ENCODE results near the gene GSDMA.

GSDMA gene

DNA sequence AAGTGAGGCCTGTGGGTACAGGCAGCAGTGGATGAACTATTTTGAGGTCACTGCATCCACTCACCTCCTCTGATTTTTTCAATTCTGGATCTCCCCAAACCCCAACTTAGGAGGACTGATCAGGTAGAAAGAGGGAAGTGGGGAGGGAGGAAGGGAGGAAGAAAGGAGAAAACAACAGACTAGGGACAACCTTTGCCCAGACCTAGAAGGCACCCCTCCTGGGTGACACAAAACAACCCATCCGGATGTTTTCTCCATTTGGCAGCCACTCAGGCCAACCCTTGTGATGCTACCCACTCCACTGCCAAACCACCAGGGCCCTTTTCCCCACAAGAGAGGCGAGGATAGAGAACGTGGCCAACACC is 38.1 kb upstream of the GSDMA start:
- Histone ChIP-seq H3K27ac (ENCODE audit: low read depth, low read length) (peak overlapping the region; percentile 29; the same call in 1 of the 2 replicates), H3K4me1 (ENCODE audit: control insufficient read depth, insufficient read depth, low read length, unreplicated experiment) (peaks cover 48% of the 10 kb centered on the region), H3K79me2 (ENCODE audit: control insufficient read depth, insufficient read depth, low read length, unreplicated experiment) (peaks cover 36% of the 10 kb centered on the region), H2AFZ (ENCODE audit: low read length, unreplicated experiment) (no peak overlapping the region), H3K4me3 (ENCODE audit: low read depth, low read length) (no peak overlapping the region), H3K27me3 (ENCODE audit: insufficient read depth, low read length) (no peaks in the 10 kb centered on the region), H3K36me3 (ENCODE audit: insufficient read depth, low read length) (peaks cover 20% of the 10 kb centered on the region; the same call in 1 of the 2 replicates)

GRCh38 chr17:39925282-39926134 is 37.3 kb upstream of the GSDMA start:
- Histone ChIP-seq H3K4me3 (ENCODE audit: low read depth, low read length) (peak overlapping the region; percentile 86; the same call in 1 of the 2 replicates), H3K4me1 (ENCODE audit: control insufficient read depth, insufficient read depth, low read length, unreplicated experiment) (peaks cover 52% of the 10 kb centered on the region), H2AFZ (ENCODE audit: low read length, unreplicated experiment) (no peak overlapping the region), H3K27me3 (ENCODE audit: insufficient read depth, low read length) (no peaks in the 10 kb centered on the region), H3K79me2 (ENCODE audit: control insufficient read depth, insufficient read depth, low read length, unreplicated experiment) (peaks cover 36% of the 10 kb centered on the region), H3K27ac (ENCODE audit: low read depth, low read length) (no peak overlapping the region), H3K36me3 (ENCODE audit: insufficient read depth, low read length) (peaks cover 13% of the 10 kb centered on the region; the same call in 1 of the 2 replicates)

DNA sequence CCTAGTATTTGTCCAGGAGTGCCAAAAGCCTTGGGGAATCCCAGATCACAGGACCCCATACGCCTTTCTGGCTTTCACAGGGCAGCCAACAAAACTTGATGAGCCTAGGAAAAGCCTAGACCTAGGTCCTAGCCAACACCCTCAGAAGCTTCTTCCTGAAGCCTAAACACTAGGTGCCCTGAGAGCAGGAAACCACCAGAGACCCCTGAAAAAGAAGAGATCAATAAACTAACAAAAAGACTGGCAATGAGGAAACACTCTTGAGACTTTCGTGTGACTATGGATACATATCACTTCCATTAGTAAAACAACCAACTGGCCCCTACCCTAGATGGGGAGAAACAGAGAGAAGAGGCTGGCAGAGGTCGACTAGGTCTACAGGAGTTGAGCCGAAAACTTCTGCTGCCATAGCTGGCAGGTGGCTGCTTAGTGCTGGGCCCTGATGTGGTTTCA is 36.6 kb upstream of the GSDMA start:
- no peak overlapping the region for H2AFZ ChIP-seq (ENCODE audit: low read length, unreplicated experiment)
- no peak overlapping the region for H3K27ac ChIP-seq (ENCODE audit: low read depth, low read length)
- peaks cover 13% of the 10 kb centered on the region; the same call in 1 of the 2 replicates for H3K36me3 ChIP-seq (ENCODE audit: insufficient read depth, low read length)
- peaks cover 52% of the 10 kb centered on the region for H3K4me1 ChIP-seq (ENCODE audit: control insufficient read depth, insufficient read depth, low read length, unreplicated experiment)
- H3K27me3 ChIP-seq (ENCODE audit: insufficient read depth, low read length) = no peaks in the 10 kb centered on the region
- H3K79me2 ChIP-seq (ENCODE audit: control insufficient read depth, insufficient read depth, low read length, unreplicated experiment) = peaks cover 36% of the 10 kb centered on the region
- H3K4me3 ChIP-seq (ENCODE audit: low read depth, low read length) = peak overlapping the region; percentile 86

DNA sequence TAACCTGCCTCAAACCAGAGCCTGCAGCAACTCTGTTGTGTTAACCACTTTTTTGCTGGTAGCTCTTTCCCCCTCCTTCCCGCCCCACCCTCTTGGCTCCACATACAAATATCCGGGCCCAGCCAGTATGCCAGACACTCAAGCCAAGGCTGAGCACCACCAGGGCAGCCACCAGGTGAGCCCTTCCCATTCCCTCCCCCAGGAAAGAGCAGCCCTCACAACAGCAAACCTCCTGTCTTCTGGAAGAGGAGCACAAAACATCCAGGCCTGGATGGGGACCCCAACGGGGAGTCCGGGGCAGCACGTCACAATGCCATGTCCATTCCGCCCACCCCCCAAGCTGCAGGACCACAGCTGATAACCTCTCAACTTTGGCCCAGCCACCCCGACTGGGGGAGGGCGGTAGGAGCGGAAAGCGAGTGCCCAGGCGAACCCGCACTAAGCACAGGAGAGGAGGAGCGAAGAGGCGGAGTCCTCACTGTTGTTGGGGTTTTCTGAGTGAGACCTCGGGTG is 36.2 kb upstream of the GSDMA start:
- Histone ChIP-seq H3K36me3 (ENCODE audit: insufficient read depth, low read length) (peaks cover 12% of the 10 kb centered on the region; the same call in 1 of the 2 replicates), H3K4me3 (ENCODE audit: low read depth, low read length) (peak overlapping the region; percentile 86), H3K79me2 (ENCODE audit: control insufficient read depth, insufficient read depth, low read length, unreplicated experiment) (peaks cover 36% of the 10 kb centered on the region), H2AFZ (ENCODE audit: low read length, unreplicated experiment) (peak overlapping the region; percentile 9), H3K4me1 (ENCODE audit: control insufficient read depth, insufficient read depth, low read length, unreplicated experiment) (peaks cover 52% of the 10 kb centered on the region), H3K27me3 (ENCODE audit: insufficient read depth, low read length) (no peaks in the 10 kb centered on the region), H3K27ac (ENCODE audit: low read depth, low read length) (peak overlapping the region; percentile 56; the same call in 1 of the 2 replicates)

GRCh38 chr17:39927101-39927928 is 35.5 kb upstream of the GSDMA start, which contains the start of the genes LRRC3C and ORMDL3:
Gene LRRC3C (plus strand): TSS chr17:39927732. CDS start chr17:39941524, 13,792 bp downstream.
Gene ORMDL3 (minus strand): TSS chr17:39927601. CDS start chr17:39924203, 3,398 bp downstream.
- Histone ChIP-seq H3K27me3 (ENCODE audit: insufficient read depth, low read length) (no peaks in the 10 kb centered on the region), H3K36me3 (ENCODE audit: insufficient read depth, low read length) (peaks cover 6% of the 10 kb centered on the region; the same call in 1 of the 2 replicates), H3K4me1 (ENCODE audit: control insufficient read depth, insufficient read depth, low read length, unreplicated experiment) (peaks cover 52% of the 10 kb centered on the region), H3K79me2 (ENCODE audit: control insufficient read depth, insufficient read depth, low read length, unreplicated experiment) (peaks cover 36% of the 10 kb centered on the region), H2AFZ (ENCODE audit: low read length, unreplicated experiment) (peak within 1 kb of the TSS; percentile 16), H3K27ac (ENCODE audit: low read depth, low read length) (peak within 1 kb of the TSS; percentile 92), H3K4me3 (ENCODE audit: low read depth, low read length) (peak within 1 kb of the TSS; percentile 86)

- peaks cover 52% of the 10 kb centered on the region for H3K4me1 ChIP-seq (ENCODE audit: control insufficient read depth, insufficient read depth, low read length, unreplicated experiment)
- H3K36me3 ChIP-seq (ENCODE audit: insufficient read depth, low read length) = no peaks in the 10 kb centered on the region; the same call in 1 of the 2 replicates
- peak overlapping the region; percentile 16 for H2AFZ ChIP-seq (ENCODE audit: low read length, unreplicated experiment)
- peak overlapping the region; percentile 92 for H3K27ac ChIP-seq (ENCODE audit: low read depth, low read length)
- no peaks in the 10 kb centered on the region for H3K27me3 ChIP-seq (ENCODE audit: insufficient read depth, low read length)
- H3K4me3 ChIP-seq (ENCODE audit: low read depth, low read length) = peak overlapping the region; percentile 86
- peaks cover 36% of the 10 kb centered on the region for H3K79me2 ChIP-seq (ENCODE audit: control insufficient read depth, insufficient read depth, low read length, unreplicated experiment)
These were observed 34.6 kb upstream of the GSDMA start for GRCh38 chr17:39927929-39928857.

DNA sequence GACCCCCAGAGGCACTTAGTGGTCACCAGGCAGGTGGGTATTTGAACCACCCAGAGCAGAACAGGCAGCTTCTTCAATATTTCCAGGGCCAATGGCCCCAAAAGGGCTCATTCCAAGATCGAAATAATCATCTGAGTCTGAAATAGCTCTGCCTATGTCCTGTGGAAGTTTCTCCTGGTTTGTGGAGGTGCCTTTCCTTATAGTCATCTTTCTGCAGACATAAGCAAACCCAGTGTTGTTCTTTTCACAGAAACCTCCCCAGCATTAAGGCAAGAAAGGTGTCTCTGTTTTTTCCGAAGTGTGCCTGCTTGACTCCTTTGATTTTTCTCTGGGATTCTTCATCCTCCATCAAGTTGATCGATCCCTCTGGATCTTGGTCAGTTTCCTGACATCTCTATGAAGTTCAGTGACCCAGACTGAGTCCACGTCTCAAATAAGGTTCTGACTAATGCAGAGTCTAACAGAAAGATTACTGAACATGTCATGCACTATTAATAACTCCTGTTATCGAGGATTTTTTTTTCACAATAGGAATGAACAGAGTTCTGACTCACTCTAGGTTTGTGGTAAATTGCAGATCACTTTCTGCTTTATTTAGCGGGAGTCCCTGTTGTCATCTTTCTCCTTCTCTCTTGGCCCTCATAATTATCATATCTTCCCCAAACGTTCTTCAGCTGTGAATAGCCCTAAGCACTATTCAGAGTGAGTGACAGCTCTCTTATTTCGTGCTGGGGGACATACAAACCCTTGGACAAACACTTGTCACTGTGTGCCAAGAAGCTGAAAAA is 33.8 kb upstream of the GSDMA start:
- no peaks in the 10 kb centered on the region for H3K36me3 ChIP-seq (ENCODE audit: insufficient read depth, low read length)
- peak overlapping the region; percentile 53 for H3K4me3 ChIP-seq (ENCODE audit: low read depth, low read length)
- H3K27me3 ChIP-seq (ENCODE audit: insufficient read depth, low read length) = no peaks in the 10 kb centered on the region
- H3K27ac ChIP-seq (ENCODE audit: low read depth, low read length) = peak overlapping the region; percentile 92
- H2AFZ ChIP-seq (ENCODE audit: low read length, unreplicated experiment) = no peak overlapping the region
- H3K79me2 ChIP-seq (ENCODE audit: control insufficient read depth, insufficient read depth, low read length, unreplicated experiment) = peaks cover 28% of the 10 kb centered on the region
- H3K4me1 ChIP-seq (ENCODE audit: control insufficient read depth, insufficient read depth, low read length, unreplicated experiment) = peaks cover 47% of the 10 kb centered on the region

- Histone ChIP-seq H3K36me3 (ENCODE audit: insufficient read depth, low read length) (no peaks in the 10 kb centered on the region), H3K4me1 (ENCODE audit: control insufficient read depth, insufficient read depth, low read length, unreplicated experiment) (peaks cover 39% of the 10 kb centered on the region), H3K4me3 (ENCODE audit: low read depth, low read length) (peak overlapping the region; percentile 53), H3K79me2 (ENCODE audit: control insufficient read depth, insufficient read depth, low read length, unreplicated experiment) (peaks cover 23% of the 10 kb centered on the region), H3K27me3 (ENCODE audit: insufficient read depth, low read length) (no peaks in the 10 kb centered on the region), H3K27ac (ENCODE audit: low read depth, low read length) (peak overlapping the region; percentile 92), H2AFZ (ENCODE audit: low read length, unreplicated experiment) (no peak overlapping the region)
These were observed 33.0 kb upstream of the GSDMA start for GRCh38 chr17:39929646-39930407.

- Histone ChIP-seq H3K36me3 (ENCODE audit: insufficient read depth, low read length) (no peaks in the 10 kb centered on the region), H3K27ac (ENCODE audit: low read depth, low read length) (no peak overlapping the region), H2AFZ (ENCODE audit: low read length, unreplicated experiment) (no peak overlapping the region), H3K4me1 (ENCODE audit: control insufficient read depth, insufficient read depth, low read length, unreplicated experiment) (peaks cover 19% of the 10 kb centered on the region), H3K79me2 (ENCODE audit: control insufficient read depth, insufficient read depth, low read length, unreplicated experiment) (no peaks in the 10 kb centered on the region), H3K27me3 (ENCODE audit: insufficient read depth, low read length) (no peaks in the 10 kb centered on the region), H3K4me3 (ENCODE audit: low read depth, low read length) (no peak overlapping the region)
These were observed 28.9 kb upstream of the GSDMA start for GRCh38 chr17:39933912-39934311.

Data from ACC112 (cell line).